B cell (primary cell): Measurements from ENCODE around the gene SLC13A3. TPM values are rescaled to one million over a fixed set of nuclear protein-coding genes. Genes with fewer than 3 reads are reported as not detected.
"Not testable (repeated sequence)": the region's sequence is repeated elsewhere in the genome, so short reads cannot be mapped to it uniquely, and the experiment has no call there.

Experiments
- ATAC-seq: fragments of 200-7000 bp; cut with Tn5 transposase; one replicate; pipeline ENCODE4 v1.10.0; 2021; ENCODE audit warnings: low read depth, mild to moderate bottlenecking, moderate number of reproducible peaks, moderate library complexity
- CTCF ChIA-PET: fragments of 350-600 bp; sonication (Branson Sonifier 250); formaldehyde crosslinking; loops from one replicate; lab custom pipeline; 2021; ENCODE audit warnings: antibody characterized with exemption, inconsistent platforms; lab: Charles Lee
- POLR2A ChIA-PET: fragments of 350-600 bp; sonication (Branson Sonifier 250); formaldehyde crosslinking; loops from one replicate; lab custom pipeline; 2021; ENCODE audit warnings: antibody characterized with exemption; lab: Charles Lee
- DNase-seq: peaks from one replicate; pipeline ENCODE4 v3.0.0; 2013
- H2AFZ ChIP-seq: 2 replicates; pipeline ENCODE4 v1.6.1; 2012; ENCODE audit warnings: mild to moderate bottlenecking, low read depth, low read length; ENCODE audit not compliant: insufficient read depth, poor library complexity, severe bottlenecking
- H3K27ac ChIP-seq, 2 donors: 1 replicate in 1 of 2; 2 replicates in 1 of 2; pipeline ENCODE4 v1.5.1; 2012 to 2013; ENCODE audit warnings: low read length in 2 of 2, mild to moderate bottlenecking in 2 of 2, moderate library complexity in 1 of 2
- H3K27me3 ChIP-seq, 4 experiments: fragments of 200-600 bp in 1 of 4; sonication (generic) in 1 of 4; replicated peaks in 1 of 4; 1 replicate in 2 of 4; 2 replicates in 2 of 4; pipeline versions ENCODE4 v1.6.1 to v1.7.0; 2013 to 2016; ENCODE audit warnings: low read length in 3 of 4, mild to moderate bottlenecking in 2 of 4, mixed read lengths in 1 of 4, moderate library complexity in 1 of 4; ENCODE audit not compliant: insufficient read depth in 4 of 4, control insufficient read depth in 3 of 4; ENCODE audit errors: control extremely low read depth in 1 of 4
- H3K36me3 ChIP-seq, 2 experiments: replicated peaks in 1 of 2; 1 replicate in 1 of 2; 2 replicates in 1 of 2; pipeline versions ENCODE4 v1.6.1 to v1.7.1; 2013; ENCODE audit warnings: low read length in 1 of 2; ENCODE audit not compliant: insufficient read depth in 2 of 2, control insufficient read depth in 1 of 2; ENCODE audit errors: control extremely low read depth in 1 of 2, extremely low read depth in 1 of 2
- H3K4me1 ChIP-seq, 2 donors: fragments of 200-600 bp in 1 of 2; sonication (generic) in 1 of 2; 1 replicate in 1 of 2; 2 replicates in 1 of 2; pipeline versions ENCODE4 v1.5.1 to v1.6.1; 2013 to 2017; ENCODE audit warnings: low read length in 2 of 2; ENCODE audit not compliant: control insufficient read depth in 2 of 2, insufficient read depth in 2 of 2
- H3K4me2 ChIP-seq: replicated peaks from 2 replicates; pipeline ENCODE3; 2012; ENCODE audit warnings: mild to moderate bottlenecking, low read depth, low read length; ENCODE audit not compliant: poor library complexity, severe bottlenecking
- H3K4me3 ChIP-seq, 5 experiments: fragments of 200-600 bp in 1 of 5; sonication (generic) in 1 of 5; 1 replicate in 3 of 5; 2 replicates in 2 of 5; pipeline versions ENCODE4 v1.5.1 to v1.7.0; 2011 to 2016; ENCODE audit warnings: low read length in 4 of 5, mild to moderate bottlenecking in 4 of 5, low read depth in 2 of 5, control low read depth in 1 of 5, moderate library complexity in 1 of 5; ENCODE audit not compliant: insufficient read depth in 1 of 5; ENCODE audit errors: control extremely low read depth in 1 of 5, extremely low read depth in 1 of 5
- H3K79me2 ChIP-seq: fragments of 200-600 bp; sonication (generic); one replicate; pipeline ENCODE4 v1.6.0; 2016; ENCODE audit warnings: low read length; ENCODE audit not compliant: control insufficient read depth, insufficient read depth
- H3K9ac ChIP-seq: fragments of 200-600 bp; sonication (generic); 2 replicates; pipeline ENCODE4 v1.6.1; 2017; ENCODE audit warnings: mild to moderate bottlenecking, low read length, moderate library complexity
- H3K9me3 ChIP-seq, 3 donors: one replicate each; pipeline versions ENCODE4 v1.6.1 to v1.7.1; 2013; ENCODE audit warnings: low read length in 2 of 3; ENCODE audit not compliant: control insufficient read depth in 2 of 3, insufficient read depth in 1 of 3; ENCODE audit errors: control extremely low read depth in 1 of 3
- H4K20me1 ChIP-seq: 2 replicates; pipeline ENCODE4 v1.6.0; 2012; ENCODE audit warnings: mild to moderate bottlenecking, low read length; ENCODE audit not compliant: insufficient read depth, control insufficient read depth, poor library complexity, severe bottlenecking
- H3K27ac Mint-ChIP-seq: one replicate; pipeline ENCODE4 v1.8.0; 2021; ENCODE audit warnings: mixed read lengths
- H3K27me3 Mint-ChIP-seq: one replicate; pipeline ENCODE4 v1.8.0; 2021; ENCODE audit warnings: mixed read lengths
- H3K4me1 Mint-ChIP-seq: one replicate; pipeline ENCODE4 v1.8.0; 2021; ENCODE audit warnings: mixed read lengths
- H3K4me3 Mint-ChIP-seq: one replicate; pipeline ENCODE4 v1.8.0; 2021; ENCODE audit warnings: mixed read lengths
- H3K9me3 Mint-ChIP-seq: one replicate; pipeline ENCODE4 v1.8.0; 2022; ENCODE audit warnings: mixed read lengths; ENCODE audit not compliant: insufficient read depth
- CTCF ChIP-seq: fragments of 200-600 bp; IDR thresholded peaks from one replicate; pipeline ENCODE4 v1.8.0; 2022; ENCODE audit warnings: antibody characterized with exemption, mild to moderate bottlenecking
- EZH2 ChIP-seq: IDR thresholded peaks from 2 replicates; pipeline ENCODE4 v1.6.1; 2012; ENCODE audit warnings: borderline replicate concordance, low read depth, mild to moderate bottlenecking, moderate library complexity, low read length; ENCODE audit not compliant: insufficient read depth, poor library complexity, severe bottlenecking
- WGBS: methylation state at CpG from one replicate; pipeline ENCODE4 v1.1.5; 2013; ENCODE audit warnings: missing lambda C conversion rate; ENCODE audit not compliant: insufficient coverage; 5-methylcytosine and 5-hydroxymethylcytosine counted together
- intact Hi-C: fragments of 100-400 bp; cut with micrococcal nuclease; formaldehyde crosslinking; loops from one replicate; pipeline ENCODE4 v1.10.0; 2022
- polyA plus RNA-seq: library from polyadenylated mRNA; depleted of rRNA; stranded (reverse); fragments of >200 nt; gene quantifications from 2 replicates; pipeline ENCODE4 v1.2.3, GENCODE V29; 2012
- total RNA-seq, 2 donors: library from RNA; stranded (reverse); fragments of 120-200 nt in 1 of 2; gene quantifications; 1 replicate in 1 of 2; 2 replicates in 1 of 2; pipeline versions ENCODE4 v1.2.3 to v1.2.4, GENCODE V29; 2013 to 2022

The SLC13A3 gene
- total and polyA plus RNA-seq, 2 donors (not counting 1 experiment from before 2014, with no cell fraction given) = 0.09 to 0.20 TPM

- H3K9me3 Mint-ChIP-seq = no peaks in the 10 kb centered on the region
- peaks cover 18% of the 10 kb centered on the region for H3K4me1 Mint-ChIP-seq
- 84% methylated on average over 3 of the region's 4 CpGs for WGBS
- Histone ChIP-seq H3K9ac (no peak overlapping the region), H3K27me3 (no peaks in the 10 kb centered on the region), H4K20me1 (peaks cover 31% of the 10 kb centered on the region), H3K27ac (no peak overlapping the region), H2AFZ (no peak overlapping the region), H3K36me3 (peaks cover 0 to 6% of the 10 kb centered on the region in 2 experiments), H3K4me1 (peaks cover 7 to 10% of the 10 kb centered on the region in 2 donors), H3K4me3 (no peak overlapping the region), H3K4me2 (no peak overlapping the region), H3K79me2 (peaks cover 6% of the 10 kb centered on the region), H3K9me3 (no peaks in the 10 kb centered on the region)
- TF ChIP-seq EZH2 (no peak), CTCF (no peak)
- no peak for ATAC-seq
- no peak overlapping the region for H3K4me3 Mint-ChIP-seq
- DNase-seq = no peak
- H3K27ac Mint-ChIP-seq = no peak overlapping the region
- peaks cover 3% of the 10 kb centered on the region for H3K27me3 Mint-ChIP-seq
- ChIA-PET CTCF (no interaction called here), POLR2A (no interaction called here)
- intact Hi-C loops = no loop called here
Observed at GRCh38 chr20:46678516-46678915, 27.3 kb upstream of the SLC13A3 start.

DNA sequence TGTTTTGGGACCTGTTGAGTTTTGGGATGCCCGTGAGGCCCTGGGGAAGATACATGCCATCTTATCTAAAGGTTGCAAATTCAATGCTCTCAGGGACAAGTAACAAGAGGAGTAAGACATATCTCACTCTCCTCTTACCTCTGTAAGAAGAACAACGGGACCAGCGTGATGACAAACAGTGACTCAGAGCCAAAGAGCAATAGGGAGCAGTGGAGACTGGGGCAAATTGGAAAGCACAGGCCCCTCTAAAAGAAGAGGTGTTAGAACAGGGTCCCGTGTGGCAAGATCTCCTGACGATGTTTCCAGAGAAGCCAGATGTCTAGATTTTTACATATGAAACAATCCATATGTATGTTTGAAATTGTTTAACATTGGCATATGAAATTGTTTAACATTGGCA, 26.3 kb upstream of the SLC13A3 start:
- no peak overlapping the region for H3K27ac Mint-ChIP-seq
- Histone ChIP-seq H3K27me3 (no peaks in the 10 kb centered on the region), H3K27ac (no peak overlapping the region), H3K9me3 (no peaks in the 10 kb centered on the region), H3K79me2 (peaks cover 6% of the 10 kb centered on the region), H2AFZ (no peak overlapping the region), H4K20me1 (peaks cover 22% of the 10 kb centered on the region), H3K4me2 (no peak overlapping the region), H3K4me1 (peaks cover 7 to 10% of the 10 kb centered on the region in 2 donors), H3K9ac (no peak overlapping the region), H3K4me3 (no peak overlapping the region), H3K36me3 (peaks cover 0 to 6% of the 10 kb centered on the region in 2 experiments)
- H3K4me1 Mint-ChIP-seq = peaks cover 12% of the 10 kb centered on the region
- DNase-seq = no peak
- CTCF ChIA-PET = interaction anchor here (1.0 kb wide), 1 partner anchor 14 kb away, joined by 3 read pairs; no protein-coding TSS in a partner anchor
- no peaks in the 10 kb centered on the region for H3K9me3 Mint-ChIP-seq
- H3K4me3 Mint-ChIP-seq = no peak overlapping the region
- intact Hi-C loops = no loop called here
- TF ChIP-seq CTCF (no peak), EZH2 (no peak)
- POLR2A ChIA-PET = no interaction called here
- ATAC-seq = no peak
- H3K27me3 Mint-ChIP-seq = peaks cover 6% of the 10 kb centered on the region
- 100% methylated on average over 2 of the region's 5 CpGs for WGBS

DNA sequence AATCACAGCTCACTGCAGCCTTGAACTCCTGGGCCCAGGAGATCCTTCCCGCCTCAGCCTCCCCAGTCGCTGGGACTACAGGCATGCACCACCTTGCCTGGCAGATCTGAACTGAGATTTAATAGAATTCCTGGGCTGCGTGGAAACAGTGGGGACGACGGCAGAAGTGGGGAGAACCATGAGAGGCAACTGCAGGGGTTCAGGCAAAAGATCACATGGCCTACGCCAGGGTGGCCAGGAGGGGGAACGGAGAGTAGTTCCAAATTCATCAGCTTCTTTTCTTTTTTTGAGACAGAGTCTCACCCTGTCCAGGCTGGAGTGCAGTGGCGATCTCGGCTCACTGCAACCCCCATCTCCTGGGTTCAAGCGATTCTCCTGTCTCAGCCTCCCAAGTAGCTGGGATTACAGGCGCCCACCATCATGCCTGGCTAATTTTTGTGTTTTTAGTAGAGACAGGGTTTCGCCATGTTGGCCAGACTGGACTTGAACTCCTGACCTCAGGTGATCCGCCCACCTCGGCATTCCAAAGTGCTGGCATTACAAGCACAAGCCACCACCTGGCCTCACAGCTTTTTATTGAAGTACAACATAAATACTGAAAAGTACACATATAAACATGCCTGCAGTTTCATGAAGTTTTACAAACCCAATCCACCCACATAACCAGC, 25.5 kb upstream of the SLC13A3 start:
- H3K4me3 Mint-ChIP-seq, POLR2A ChIA-PET, H3K9ac ChIP-seq, H3K27me3 ChIP-seq, H2AFZ ChIP-seq, H3K79me2 ChIP-seq, H3K27ac ChIP-seq, H3K9me3 Mint-ChIP-seq, H3K4me2 ChIP-seq, H3K27me3 Mint-ChIP-seq, H3K4me1 Mint-ChIP-seq, H3K4me3 ChIP-seq, intact Hi-C loops, H3K9me3 ChIP-seq, H3K4me1 ChIP-seq, ATAC-seq, DNase-seq, H3K27ac Mint-ChIP-seq, H3K36me3 ChIP-seq: not testable (repeated sequence)
- H4K20me1 ChIP-seq = peaks cover 14% of the 10 kb centered on the region
- 95% methylated on average over 6 of the region's 14 CpGs for WGBS
- CTCF ChIA-PET = interaction anchor here (1.0 kb wide), 1 partner anchor 14 kb away, joined by 3 read pairs; no protein-coding TSS in a partner anchor
